Panc1 (cell line): ENCODE measurements around the gene CPOX. TPM values are rescaled to one million over a fixed set of nuclear protein-coding genes. Genes with fewer than 3 reads are reported as not detected.

Source experiments
- ATAC-seq: fragments of 200-7000 bp; cut with Tn5 transposase; 2 replicates; pipeline ENCODE4 v1.9.1; 2020; ENCODE audit warnings: mild to moderate bottlenecking, moderate library complexity
- BruUV-seq: library from RNA; stranded (reverse); fragments of 400-500 nt; replicated peaks from 2 replicates; lab custom pipeline; 2021; lab: Mats Ljungman, UMichigan
- CTCF ChIA-PET: fragments of 300-600 bp; sonication (Branson Sonifier 250); formaldehyde crosslinking; loops from one replicate; lab custom pipeline; 2022; ENCODE audit warnings: antibody characterized with exemption; lab: Charles Lee
- POLR2A ChIA-PET: fragments of 300-600 bp; sonication (Branson Sonifier 250); formaldehyde crosslinking; loops from one replicate; lab custom pipeline; 2022; ENCODE audit warnings: antibody characterized with exemption; lab: Charles Lee
- DNase-seq: peaks from one replicate; pipeline ENCODE4 v3.0.0-alpha.2; 2010; ENCODE audit warnings: low read depth, low spot score
- H3K27ac ChIP-seq: 2 replicates; pipeline ENCODE4 v1.5.1; 2011; ENCODE audit warnings: mild to moderate bottlenecking, low read length, inconsistent platforms
- H3K27me3 ChIP-seq: fragments of 200-500 bp; sonication (Bioruptor generic); 2 replicates; pipeline ENCODE4 v1.6.0; 2014; ENCODE audit warnings: low read length, inconsistent platforms; ENCODE audit not compliant: control insufficient read depth, insufficient read depth
- H3K36me3 ChIP-seq: fragments of 200-500 bp; sonication (Bioruptor generic); 2 replicates; pipeline ENCODE4 v1.5.1; 2014; ENCODE audit warnings: inconsistent platforms, mild to moderate bottlenecking, low read length, moderate library complexity; ENCODE audit not compliant: control insufficient read depth, insufficient read depth
- H3K4me1 ChIP-seq: 2 replicates; pipeline ENCODE4 v1.5.1; 2011; ENCODE audit warnings: inconsistent platforms, mild to moderate bottlenecking, low read length, moderate library complexity; ENCODE audit not compliant: control insufficient read depth, insufficient read depth
- H3K4me3 ChIP-seq, 2 experiments: 2 replicates each; pipeline ENCODE4 v1.5.1; 2011 to 2012; ENCODE audit warnings: low read depth in 2 of 2, low read length in 2 of 2, mild to moderate bottlenecking in 2 of 2, inconsistent platforms in 1 of 2, moderate library complexity in 1 of 2
- H3K9me3 ChIP-seq: fragments of 200-500 bp; sonication (Bioruptor generic); 2 replicates; pipeline ENCODE4 v1.5.1; 2014; ENCODE audit warnings: low read depth, mild to moderate bottlenecking, inconsistent platforms, low read length, moderate library complexity; ENCODE audit not compliant: control insufficient read depth, insufficient read depth
- CTCF ChIP-seq: fragments of 450-650 bp; IDR thresholded peaks from 2 replicates; pipeline ENCODE4 v1.5.1; 2017; ENCODE audit warnings: mild to moderate bottlenecking
- POLR2AphosphoS5 ChIP-seq: IDR thresholded peaks from 2 replicates; pipeline ENCODE4 v1.6.1; 2012; ENCODE audit warnings: mild to moderate bottlenecking, low read depth, low read length, moderate library complexity
- REST ChIP-seq, 2 experiments: IDR thresholded peaks; 2 replicates each; pipeline ENCODE4 v1.6.1; 2011 to 2012; ENCODE audit warnings: low read depth in 2 of 2, control low read depth in 1 of 2, low read length in 1 of 2, mild to moderate bottlenecking in 1 of 2, moderate library complexity in 1 of 2; ENCODE audit not compliant: insufficient read depth in 1 of 2
- SIN3A ChIP-seq: IDR thresholded peaks from 2 replicates; pipeline ENCODE4 v1.6.1; 2012; ENCODE audit warnings: low read depth, mild to moderate bottlenecking, low read length, moderate library complexity, borderline replicate concordance; ENCODE audit not compliant: insufficient read depth
- TCF7L2 ChIP-seq: IDR thresholded peaks from 2 replicates; pipeline ENCODE4 v1.6.1; 2011; ENCODE audit warnings: mild to moderate bottlenecking, low read depth, low read length, inconsistent platforms
- in situ Hi-C: cut with HindIII; loops from 2 replicates; pipeline ENCODE4 v1.10.0; 2016; ENCODE audit warnings: low sequenced_read_pairs, low pct_unique_long_range_greater_than_20kb
- intact Hi-C: fragments of 100-400 bp; cut with micrococcal nuclease; formaldehyde crosslinking; loops from one replicate; pipeline ENCODE4 v1.10.0; 2022; ENCODE audit not compliant: unreplicated experiment
- total RNA-seq: library from RNA; stranded (reverse); gene quantifications from one replicate; pipeline ENCODE4 v1.2.1, GENCODE V29; 2021; ENCODE audit not compliant: unreplicated experiment

The CPOX gene
- total RNA-seq, 1 experiment from 2014 or later, result 14.7 TPM

GRCh38 chr3:98580401-98581386, 12.7 kb downstream of the CPOX start:
- CTCF ChIA-PET, result no interaction called here
- ATAC-seq (no peak), DNase-seq (no peak)
- Histone ChIP-seq H3K4me1 (no peaks in the 10 kb centered on the region), H3K9me3 (no peaks in the 10 kb centered on the region), H3K36me3 (0 out of 2 replicates have a peak, but pooled peaks cover 4% of the 10 kb centered on the region), H3K4me3 (no peak overlapping the region), H3K27me3 (no peaks in the 10 kb centered on the region), H3K27ac (no peak overlapping the region)
- intact Hi-C loops (no loop called here), in situ Hi-C loops (no loop called here)
- POLR2A ChIA-PET, result no interaction called here
- BruUV-seq, result no TSS peak
- no peak for TF ChIP-seq SIN3A
- TF ChIP-seq REST (IDR thresholded peaks at IDR 0.05; ENCODE audit: insufficient read depth in 1 of 2, low read depth in 2 of 2, low read length in 1 of 2), result no peak
- no peak for TF ChIP-seq TCF7L2
- no peak for TF ChIP-seq POLR2AphosphoS5
- no peak for TF ChIP-seq CTCF

GRCh38 chr3:98577178-98577895, 16.1 kb downstream of the CPOX start:
- TF ChIP-seq CTCF, result no peak
- 0 out of 2 replicates have a peak, but pooled peaks cover 4% of the 10 kb centered on the region for H3K36me3 ChIP-seq
- POLR2A ChIA-PET, result no interaction called here
- BruUV-seq, result no TSS peak
- H3K27ac ChIP-seq, result no peak overlapping the region
- H3K9me3 ChIP-seq, result no peaks in the 10 kb centered on the region
- no peaks in the 10 kb centered on the region for H3K4me1 ChIP-seq
- CTCF ChIA-PET, result no interaction called here
- ATAC-seq (no peak), DNase-seq (no peak)
- in situ Hi-C loops (no loop called here), intact Hi-C loops (loop anchor here (5.0 to 10.0 kb wide), 2 partner anchors 253 to 540 kb away; partner anchors contain the start of gene GABRR3)
- no peaks in the 10 kb centered on the region; the same call in 1 of the 2 replicates for H3K27me3 ChIP-seq
- H3K4me3 ChIP-seq, result no peak overlapping the region
